Measurements from ENCODE around the gene EFCAB12.

- TF ChIP-seq CTCF (IDR thresholded peaks at IDR 0.05), result no peak
- no peak for TF ChIP-seq POLR2AphosphoS5 (IDR thresholded peaks at IDR 0.05; ENCODE audit: insufficient read depth in 1 of 2, low read depth in 1 of 2)
- no peak for TF ChIP-seq POLR2A (IDR thresholded peaks at IDR 0.05)
Observed at GRCh38 chr3:129393271-129393670, 35.2 kb downstream of the EFCAB12 start.
